K562 (cell line): ENCODE measurements around the gene MRPL32. TPM values are rescaled to one million over a fixed set of nuclear protein-coding genes. Genes with fewer than 3 reads are reported as not detected.

ENCODE experiments used
- CCNT2 ChIP-seq: IDR thresholded peaks from 2 replicates; pipeline ENCODE4 v1.6.1; 2011; ENCODE audit warnings: borderline replicate concordance, low read depth, mild to moderate bottlenecking, moderate library complexity, mixed read lengths, low read length; ENCODE audit not compliant: insufficient read length; ENCODE audit errors: extremely low read depth
- CREBBP ChIP-seq: IDR thresholded peaks from one replicate; pipeline ENCODE4 v1.6.1; 2012; ENCODE audit warnings: low read depth, mild to moderate bottlenecking, control low read depth, inconsistent platforms, low read length
- GATAD2A ChIP-seq: fragments of 450-650 bp; IDR thresholded peaks from 2 replicates; pipeline ENCODE4 v1.6.1; 2017
- HDAC2 ChIP-seq: fragments of 450-650 bp; IDR thresholded peaks from 2 replicates; pipeline ENCODE4 v1.6.1; 2016; ENCODE audit warnings: mild to moderate bottlenecking
- HLTF ChIP-seq: fragments of 450-650 bp; IDR thresholded peaks from 2 replicates; pipeline ENCODE4 v1.6.1; 2016
- HOXB6 ChIP-seq: fragments of 250-450 bp; sonication (Bioruptor Pico); IDR thresholded peaks from 2 replicates; pipeline ENCODE4 v1.5.1; 2022; ENCODE audit warnings: mild to moderate bottlenecking, borderline replicate concordance
- NCOR1 ChIP-seq: fragments of 450-650 bp; IDR thresholded peaks from 2 replicates; pipeline ENCODE4 v1.6.1; 2016; ENCODE audit warnings: mild to moderate bottlenecking, moderate library complexity
- NEUROD1 ChIP-seq: fragments of 150-350 bp; IDR thresholded peaks from 2 replicates; pipeline ENCODE4 v1.6.1; 2014; ENCODE audit warnings: borderline replicate concordance, low read length, low read depth; ENCODE audit not compliant: partially characterized antibody
- NR2F6 ChIP-seq: fragments of 450-650 bp; formaldehyde crosslinking; IDR thresholded peaks from 2 replicates; pipeline ENCODE4 v1.4.0; 2020; ENCODE audit warnings: mild to moderate bottlenecking
- NR3C1 ChIP-seq: sonication (generic); formaldehyde crosslinking; IDR thresholded peaks from 2 replicates; pipeline ENCODE4 v1.8.1; 2022; ENCODE audit warnings: missing genetic modification reagents
- PCBP1 ChIP-seq: fragments of 200-400 bp; formaldehyde crosslinking; IDR thresholded peaks from 2 replicates; pipeline ENCODE4 v1.6.1; 2018; ENCODE audit warnings: mild to moderate bottlenecking, low read depth, low read length; ENCODE audit not compliant: poor library complexity, severe bottlenecking
- PKNOX1 ChIP-seq: fragments of 450-650 bp; IDR thresholded peaks from 2 replicates; pipeline ENCODE4 v1.6.1; 2016
- PRDM10 ChIP-seq: fragments of 450-650 bp; IDR thresholded peaks from 2 replicates; pipeline ENCODE4 v1.6.1; 2018; ENCODE audit not compliant: partially characterized antibody
- SMAD1 ChIP-seq: fragments of 150-350 bp; IDR thresholded peaks from 2 replicates; pipeline ENCODE4 v1.6.1; 2014; ENCODE audit warnings: low read length, low read depth; ENCODE audit not compliant: partially characterized antibody
- SMAD4 ChIP-seq: fragments of 250-450 bp; sonication (Bioruptor Pico); conservative IDR thresholded peaks from 2 replicates; pipeline ENCODE4 v1.8.0; 2021; ENCODE audit warnings: inconsistent platforms, mild to moderate bottlenecking, moderate library complexity
- SOX6 ChIP-seq: fragments of 450-650 bp; IDR thresholded peaks from 2 replicates; pipeline ENCODE4 v1.6.1; 2014; ENCODE audit warnings: mild to moderate bottlenecking
- TBL1XR1 ChIP-seq, 2 experiments: IDR thresholded peaks; 2 replicates each; pipeline ENCODE4 v1.6.1; 2012; ENCODE audit warnings: improper control_type of control experiment in 2 of 2, low read length in 2 of 2, mild to moderate bottlenecking in 1 of 2
- XRCC3 ChIP-seq: fragments of 450-650 bp; IDR thresholded peaks from 2 replicates; pipeline ENCODE4 v1.6.1; 2017; ENCODE audit warnings: mild to moderate bottlenecking, moderate library complexity
- YBX1 ChIP-seq: fragments of 450-650 bp; IDR thresholded peaks from 2 replicates; pipeline ENCODE4 v1.7.1; 2016; ENCODE audit warnings: mild to moderate bottlenecking
- ZNF124 ChIP-seq: sonication (generic); formaldehyde crosslinking; IDR thresholded peaks from 2 replicates; pipeline ENCODE4 v1.8.1; 2022; ENCODE audit warnings: missing genetic modification reagents
- ZNF146 ChIP-seq: IDR thresholded peaks from one replicate; pipeline ENCODE4 v1.6.1; 2018; ENCODE audit warnings: missing compliant biosample characterization; ENCODE audit not compliant: unreplicated experiment
- ZNF165 ChIP-seq: fragments of 250-450 bp; sonication (Bioruptor Pico); IDR thresholded peaks from 2 replicates; pipeline ENCODE4 v1.4.0; 2020; ENCODE audit warnings: borderline replicate concordance
- ZNF197 ChIP-seq: fragments of 200-800 bp; sonication (Bioruptor generic); IDR thresholded peaks from 2 replicates; pipeline ENCODE4 v1.6.1; 2016; ENCODE audit warnings: low read depth, missing genetic modification characterization, missing compliant biosample characterization
- ZNF280A ChIP-seq: fragments of 450-650 bp; IDR thresholded peaks from 2 replicates; pipeline ENCODE4 v1.6.1; 2018; ENCODE audit warnings: mild to moderate bottlenecking, low read depth; ENCODE audit not compliant: partially characterized antibody
- ZNF445 ChIP-seq: fragments of 250-450 bp; sonication (Bioruptor Pico); IDR thresholded peaks from 2 replicates; pipeline ENCODE4 v1.4.0; 2020; ENCODE audit warnings: low read depth, mild to moderate bottlenecking, moderate library complexity
- ZNF76 ChIP-seq: fragments of 250-450 bp; sonication (Bioruptor Pico); IDR thresholded peaks from 2 replicates; pipeline ENCODE4 v1.4.0; 2020; ENCODE audit warnings: mild to moderate bottlenecking, moderate library complexity, borderline replicate concordance
- polyA plus RNA-seq, 8 experiments: library from polyadenylated mRNA; depleted of rRNA in 4 of 8; stranded (reverse) in 5 of 8; unstranded in 3 of 8; fragments of >200 nt; fragmentation: Nextera tagmentation in 2 of 8; fragmentation: Illumina TruSeq in 1 of 8; extraction: Ambion mirVana in 2 of 8; extraction: Trizol in 1 of 8; gene quantifications; 2 replicates each; pipeline versions ENCODE4 v1.2.1 to v1.2.3, GENCODE V29; 2011 to 2014; ENCODE audit warnings: inconsistent platforms in 1 of 8, missing spikeins in 1 of 8
- total RNA-seq, 7 experiments: library from RNA; depleted of rRNA in 6 of 7; stranded (reverse); fragments of >200 nt in 6 of 7; fragmentation: Illumina TruSeq in 2 of 7; extraction: Trizol in 2 of 7; gene quantifications; 2 replicates each; pipeline versions ENCODE4 v1.2.1 to v1.2.3, GENCODE V29; 2011 to 2021; ENCODE audit warnings: low replicate concordance in 1 of 7

Gene MRPL32
- total and polyA plus RNA-seq, 9 of the 15 experiments (the other 6 are each of a cell fraction or from before 2014, with no cell fraction given) = 75.5 to 351 (median 138) TPM

GRCh38 chr7:42986781-42987248, 54.6 kb downstream of the MRPL32 start (continued):
- TF ChIP-seq ZNF197 (CRISPR knock-in tag) = no peak
- TF ChIP-seq ZNF146 (CRISPR knock-in tag) = no peak
- no peak for TF ChIP-seq CREBBP
- TF ChIP-seq NEUROD1 = no peak
- no peak for TF ChIP-seq YBX1
- TF ChIP-seq SMAD1 = no peak
- peak; percentile 59 for TF ChIP-seq PRDM10
- peak; percentile 26 for TF ChIP-seq CCNT2
- 0 out of 2 replicates have a peak, but pooled peaks have one; percentile 55 for TF ChIP-seq XRCC3
- no peak for TF ChIP-seq ZNF445
- TF ChIP-seq ZNF76 (CRISPR knock-in tag) = no peak
- peak; percentile 98 for TF ChIP-seq NCOR1
- peak; percentile 77; the same call in 1 of the 2 replicates for TF ChIP-seq HLTF
- no peak for TF ChIP-seq NR3C1 (CRISPR knock-in tag)
- peak; percentile 88 for TF ChIP-seq SOX6
- peak; percentile 95 for TF ChIP-seq PKNOX1
- no peak for TF ChIP-seq ZNF165
- no peak for TF ChIP-seq SMAD4
- TF ChIP-seq NR2F6 = no peak
- TF ChIP-seq ZNF280A = no peak
- TF ChIP-seq PCBP1 = no peak
- no peak for TF ChIP-seq HOXB6 (CRISPR knock-in tag)
- peak; percentile 61; the same call in 1 of the 2 replicates for TF ChIP-seq GATAD2A
- peak; percentile 86 for TF ChIP-seq HDAC2
- TF ChIP-seq TBL1XR1 (IDR thresholded peaks at IDR 0.05; ENCODE audit: low read length in 2 of 2) = peak; percentile 85 to 89
- no peak for TF ChIP-seq ZNF124 (CRISPR knock-in tag)
